Stimulated activated CD8-positive, alpha-beta memory T cell treated with anti-CD3 and anti-CD28 coated beads, Interleukin-7, amount 100 ng/mL, for 24 hours (primary cell): ENCODE data around the gene RPS6KA2.
"Not testable (repeated sequence)": the region's sequence is repeated elsewhere in the genome, so short reads cannot be mapped to it uniquely, and the experiment has no call there.

Source experiments
- DNase-seq: peaks from one replicate; pipeline ENCODE4 v3.0.0-alpha.2; 2020; ENCODE audit warnings: low read depth

Gene RPS6KA2

DNA sequence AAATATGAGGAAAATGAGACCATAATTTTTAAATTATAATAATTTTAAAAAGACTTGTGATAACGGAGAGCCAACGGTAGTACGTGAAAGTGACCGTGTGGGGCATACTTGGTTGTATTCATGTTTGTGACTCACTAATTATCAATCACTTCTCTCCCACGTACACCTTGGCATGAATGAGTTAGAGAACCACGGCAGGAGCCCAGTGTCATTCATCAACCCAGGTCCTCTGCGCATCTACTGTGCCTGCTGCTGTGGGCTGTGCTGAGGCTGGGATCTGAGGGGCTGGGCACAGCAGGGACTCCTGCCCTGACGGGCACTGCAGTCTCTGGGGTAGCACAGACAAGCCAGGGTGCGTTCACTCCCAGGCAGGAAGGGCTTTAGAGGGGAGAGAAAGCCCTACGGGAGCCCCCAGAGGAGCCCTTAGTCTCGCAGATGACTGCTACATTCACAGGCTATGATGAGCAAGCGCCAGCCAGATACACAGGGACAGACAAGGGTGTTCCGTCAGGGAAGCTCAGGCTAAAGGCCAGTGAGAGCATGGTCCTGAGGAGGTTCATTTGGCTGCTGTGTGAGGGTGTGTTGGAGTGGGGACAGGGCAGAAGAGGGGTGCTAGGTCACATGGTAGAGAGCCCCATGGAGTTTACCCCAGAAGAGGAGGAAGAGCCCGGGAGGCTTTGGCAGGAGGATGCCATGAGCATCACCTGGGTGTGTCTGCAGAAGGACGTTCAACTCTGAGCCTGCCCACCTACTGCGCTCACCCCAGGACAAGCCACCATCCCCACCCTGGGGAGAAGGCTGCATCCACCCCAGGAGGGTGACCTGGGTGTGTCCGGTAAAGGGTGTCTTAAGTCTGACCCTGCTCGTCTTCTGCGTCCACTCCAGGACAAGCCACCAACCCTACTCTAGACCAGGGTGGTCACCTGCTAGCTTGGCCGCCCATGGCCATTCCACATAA lies 8.2 kb upstream of the RPS6KA2 start:
- DNase-seq: no peak

- DNase-seq: not testable (repeated sequence)
Measured at GRCh38 chr6:166634581-166634980, 7.5 kb upstream of the RPS6KA2 start.

GRCh38 chr6:166633732-166634535 lies 6.9 kb upstream of the RPS6KA2 start:
- DNase-seq: no peak

DNA sequence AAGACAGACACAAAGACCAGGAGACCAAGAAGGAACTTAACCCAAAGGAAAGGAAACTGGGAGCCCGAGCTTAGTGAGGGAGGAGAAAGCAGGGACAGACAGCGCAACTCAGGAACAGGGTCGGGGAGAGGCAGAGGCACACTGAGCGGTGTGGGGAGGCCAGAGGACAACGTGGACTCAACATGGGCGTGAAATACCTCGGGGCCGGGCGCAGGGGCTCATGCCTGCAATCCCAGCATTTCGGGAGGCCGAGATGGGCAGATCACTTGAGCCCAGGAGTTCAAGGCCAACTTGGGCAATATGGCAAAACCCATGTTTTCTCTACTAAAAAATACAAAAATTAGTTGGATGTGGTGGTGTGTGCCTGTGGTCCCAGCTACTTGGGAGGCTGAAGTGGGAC lies 5.7 kb upstream of the RPS6KA2 start:
- no peak for DNase-seq

DNA sequence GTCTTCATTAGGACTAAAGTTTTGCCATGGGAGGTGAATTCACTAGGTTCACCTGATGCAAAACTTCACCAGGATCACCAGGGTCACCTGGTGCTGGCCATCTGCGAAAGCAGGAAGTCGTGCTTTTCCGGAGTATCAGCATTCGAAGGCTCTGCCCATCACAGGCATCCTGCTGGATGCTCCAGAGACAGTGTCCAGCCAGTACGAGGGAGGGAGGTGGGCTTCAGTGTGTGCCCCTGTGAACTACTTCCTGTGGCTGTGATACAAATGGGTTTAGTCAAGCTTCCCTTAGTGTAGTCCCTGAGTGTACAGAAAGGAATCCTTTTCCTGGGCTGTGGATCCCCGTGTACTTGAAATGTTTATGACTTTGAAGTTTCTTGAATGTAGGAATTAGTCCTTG lies 3.4 kb upstream of the RPS6KA2 start:
- DNase-seq: no peak

- no peak for DNase-seq
Measured at GRCh38 chr6:166629628-166630027, 2.6 kb upstream of the RPS6KA2 start.

DNA sequence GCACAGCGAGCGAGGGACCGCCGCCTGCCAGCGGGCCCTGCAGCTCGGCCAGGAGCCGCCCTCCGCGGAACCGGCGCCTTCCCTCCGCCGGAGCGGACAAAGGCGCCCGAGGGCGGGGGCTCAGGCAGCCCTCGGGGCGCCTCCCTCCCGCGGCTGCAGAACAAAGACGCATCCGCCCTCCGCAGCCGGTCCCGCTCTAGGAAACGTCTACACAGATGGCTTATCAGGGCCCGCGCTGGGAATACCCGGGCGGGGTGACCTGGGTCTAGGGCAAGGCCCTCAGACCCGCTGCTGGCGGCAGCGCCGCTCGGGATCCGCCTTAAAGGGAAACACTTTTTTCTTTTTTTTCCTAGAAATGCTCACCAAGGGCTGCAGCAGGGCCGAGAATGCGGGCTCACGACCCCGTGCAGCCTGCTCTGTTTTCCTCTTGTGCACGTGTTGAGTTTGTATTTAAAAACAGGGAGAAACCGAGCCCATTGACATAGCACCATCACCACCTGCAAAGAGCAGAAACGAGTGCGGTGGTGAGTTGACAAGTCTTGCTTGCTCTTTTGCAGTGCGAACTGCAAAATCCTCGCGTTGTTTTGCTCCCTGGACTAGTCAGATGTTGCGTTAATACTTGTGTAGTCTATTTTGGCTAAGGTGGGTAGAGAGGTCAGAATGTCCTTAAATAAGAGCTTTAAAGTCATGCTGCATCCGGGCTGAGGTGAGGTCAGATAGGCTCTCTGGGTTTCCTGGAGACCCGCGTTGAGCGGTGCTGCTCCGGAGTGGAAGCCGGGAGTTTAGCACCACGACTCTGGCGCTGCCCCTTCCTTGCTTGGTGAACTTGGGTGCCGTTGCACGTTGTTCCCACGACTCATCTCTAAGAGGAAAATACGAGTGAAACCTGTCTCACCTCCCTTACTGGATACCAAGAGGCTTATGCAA lies 1.1 kb upstream of the RPS6KA2 start:
- no peak for DNase-seq

GRCh38 chr6:166626177-166627032 lies 646 bp downstream of the RPS6KA2 start:
- DNase-seq: no peak

DNA sequence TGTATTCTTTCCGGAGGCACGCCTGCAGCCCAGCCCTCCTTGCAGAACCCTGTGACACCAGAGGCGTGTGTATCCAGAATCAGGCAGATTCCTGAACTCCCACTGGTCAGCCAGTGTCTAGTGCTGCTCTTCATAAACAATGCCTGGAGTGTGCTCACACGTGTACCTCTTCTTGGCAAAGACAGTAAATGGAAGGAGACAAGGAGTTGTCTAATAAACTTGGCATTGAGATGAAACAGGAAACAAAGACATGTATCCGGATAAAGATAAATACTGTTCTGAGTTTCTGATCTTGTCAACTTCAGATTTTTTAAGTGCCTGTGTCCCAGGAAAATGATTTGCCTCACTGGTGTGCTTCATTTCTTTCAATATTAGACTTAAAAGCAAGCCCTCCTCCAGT lies 1.7 kb downstream of the RPS6KA2 start:
- DNase-seq: no peak

DNA sequence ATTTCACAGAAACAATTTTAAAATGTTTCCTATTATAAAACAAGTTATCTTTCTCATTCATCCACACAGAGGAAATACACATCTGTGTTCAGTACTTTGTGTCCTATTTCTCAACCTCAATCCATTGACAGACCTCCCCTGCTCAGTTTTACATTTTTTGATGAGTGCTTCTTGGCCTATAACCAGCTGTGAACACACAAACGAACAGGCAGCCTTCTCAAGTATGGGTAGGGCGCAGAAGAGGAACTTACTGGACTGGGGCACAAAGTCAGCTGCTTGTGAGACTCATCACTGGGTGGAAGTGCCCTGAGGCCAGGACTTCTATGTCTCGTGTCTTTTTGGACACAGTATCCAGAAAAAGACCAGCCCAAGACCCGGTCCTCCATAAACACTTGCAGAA lies 2.8 kb downstream of the RPS6KA2 start:
- no peak for DNase-seq

GRCh38 chr6:166623318-166623717 lies 3.7 kb downstream of the RPS6KA2 start:
- no peak for DNase-seq

GRCh38 chr6:166621114-166621540 lies 5.9 kb downstream of the RPS6KA2 start:
- no peak for DNase-seq

DNA sequence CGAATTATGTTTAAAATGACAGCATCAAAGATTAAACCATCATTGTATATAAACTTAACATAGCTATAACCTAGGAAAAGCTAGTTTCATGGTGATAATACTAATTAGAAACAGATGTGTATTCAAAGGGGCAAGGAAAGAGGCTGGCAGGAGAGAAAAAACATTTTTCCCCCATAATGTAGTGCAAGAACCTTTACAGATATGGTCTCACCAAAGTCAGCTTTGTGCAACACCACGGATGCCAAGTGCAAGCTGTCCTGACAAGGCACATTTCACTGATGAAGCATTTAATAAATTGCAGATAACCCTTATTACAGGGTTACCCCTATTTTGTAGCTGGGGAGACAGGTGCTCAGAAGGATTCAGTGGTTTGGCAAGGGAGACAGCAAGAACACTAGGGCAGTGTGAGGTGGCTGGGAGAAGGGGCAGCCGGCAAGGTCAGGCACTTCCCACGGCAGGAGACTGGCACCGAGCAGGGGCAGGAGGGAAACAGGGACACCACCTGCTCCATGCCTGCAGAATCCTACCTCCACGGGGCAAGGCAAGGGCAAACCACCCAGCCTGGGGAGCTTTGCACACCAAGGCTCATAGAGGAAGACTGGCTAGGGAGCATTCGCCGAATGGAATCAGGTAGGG lies 6.5 kb downstream of the RPS6KA2 start:
- DNase-seq: no peak

GRCh38 chr6:166619912-166620311 lies 7.1 kb downstream of the RPS6KA2 start:
- DNase-seq: no peak

GRCh38 chr6:166618866-166619761 lies 7.9 kb downstream of the RPS6KA2 start:
- no peak for DNase-seq

DNA sequence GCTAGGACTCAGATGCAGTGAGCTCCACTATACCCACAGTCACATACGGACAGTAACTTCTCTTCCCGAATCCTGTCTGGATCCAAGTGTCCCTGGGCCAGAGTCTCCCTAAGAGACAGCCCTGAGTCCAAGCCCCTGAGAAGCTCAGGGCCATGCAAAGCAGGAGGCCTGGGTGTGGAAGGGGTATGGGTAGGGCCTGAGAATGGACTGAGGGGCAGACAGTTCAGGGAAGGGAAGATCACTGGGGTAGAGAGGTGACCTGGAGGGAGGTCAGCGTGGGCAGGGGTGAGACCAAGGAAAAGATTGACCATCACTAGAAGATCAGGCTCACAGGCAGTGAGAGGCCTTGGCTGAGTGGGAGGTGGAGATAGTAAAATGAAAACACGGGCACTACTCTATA lies 8.8 kb downstream of the RPS6KA2 start:
- no peak for DNase-seq

- DNase-seq: no peak
Measured at GRCh38 chr6:166617359-166617758, 9.7 kb downstream of the RPS6KA2 start.

GRCh38 chr6:166616261-166617238 lies 10.5 kb downstream of the RPS6KA2 start:
- DNase-seq: no peak
